DMS53 treated with DMSO at 0.1 percent for 48 hours (cell line): ENCODE results near the gene SPARC.
"Not testable (repeated sequence)": the region's sequence is repeated elsewhere in the genome, so short reads cannot be mapped to it uniquely, and the experiment has no call there.

Experiments
- DNase-seq: peaks from one replicate; lab custom pipeline; 2025; ENCODE audit not compliant: unreplicated experiment; lab: John Stamatoyannopoulos, UW

SPARC gene

GRCh38 chr5:151700820-151701219 lies 14.1 kb upstream of the SPARC start:
- DNase-seq, result no peak

- DNase-seq, result no peak
These were observed 13.6 kb upstream of the SPARC start for GRCh38 chr5:151700296-151700695.

GRCh38 chr5:151699071-151699901 lies 12.6 kb upstream of the SPARC start:
- no peak for DNase-seq

- not testable (repeated sequence) for DNase-seq
These were observed 11.4 kb upstream of the SPARC start for GRCh38 chr5:151698081-151698480.

- no peak for DNase-seq
These were observed 10.7 kb upstream of the SPARC start for GRCh38 chr5:151697452-151697851.

GRCh38 chr5:151696470-151697061 lies 9.9 kb upstream of the SPARC start:
- DNase-seq, result no peak

GRCh38 chr5:151695464-151695863 lies 8.7 kb upstream of the SPARC start:
- DNase-seq, result no peak

GRCh38 chr5:151694035-151694485 lies 7.3 kb upstream of the SPARC start:
- DNase-seq, result no peak

- DNase-seq, result no peak
These were observed 5.6 kb upstream of the SPARC start for GRCh38 chr5:151692312-151692711.

GRCh38 chr5:151691706-151692105 lies 5.0 kb upstream of the SPARC start:
- DNase-seq, result no peak

GRCh38 chr5:151689591-151689990 lies 2.9 kb upstream of the SPARC start:
- DNase-seq, result not testable (repeated sequence)

- DNase-seq, result no peak
These were observed 1.7 kb upstream of the SPARC start for GRCh38 chr5:151688436-151688835.

- DNase-seq, result no peak
These were observed 704 bp downstream of the SPARC start for GRCh38 chr5:151685749-151686673.

GRCh38 chr5:151684690-151685361 lies 1.9 kb downstream of the SPARC start:
- DNase-seq, result no peak

- no peak for DNase-seq
These were observed 2.6 kb downstream of the SPARC start for GRCh38 chr5:151683986-151684588.

GRCh38 chr5:151683444-151683843 lies 3.3 kb downstream of the SPARC start:
- no peak for DNase-seq

GRCh38 chr5:151682751-151683331 lies 3.9 kb downstream of the SPARC start:
- no peak for DNase-seq

- no peak for DNase-seq
These were observed 4.5 kb downstream of the SPARC start for GRCh38 chr5:151682240-151682639.

GRCh38 chr5:151680944-151681427 lies 5.7 kb downstream of the SPARC start:
- no peak for DNase-seq

- not testable (repeated sequence) for DNase-seq
These were observed 6.6 kb downstream of the SPARC start for GRCh38 chr5:151680156-151680505.
